Measurements from ENCODE around the gene BRAT1. TPM values are rescaled to one million over a fixed set of nuclear protein-coding genes. Genes with fewer than 3 reads are reported as not detected.

BRAT1 gene
- total RNA-seq, 1 experiment from 2014 or later, result 53.9 TPM

DNA sequence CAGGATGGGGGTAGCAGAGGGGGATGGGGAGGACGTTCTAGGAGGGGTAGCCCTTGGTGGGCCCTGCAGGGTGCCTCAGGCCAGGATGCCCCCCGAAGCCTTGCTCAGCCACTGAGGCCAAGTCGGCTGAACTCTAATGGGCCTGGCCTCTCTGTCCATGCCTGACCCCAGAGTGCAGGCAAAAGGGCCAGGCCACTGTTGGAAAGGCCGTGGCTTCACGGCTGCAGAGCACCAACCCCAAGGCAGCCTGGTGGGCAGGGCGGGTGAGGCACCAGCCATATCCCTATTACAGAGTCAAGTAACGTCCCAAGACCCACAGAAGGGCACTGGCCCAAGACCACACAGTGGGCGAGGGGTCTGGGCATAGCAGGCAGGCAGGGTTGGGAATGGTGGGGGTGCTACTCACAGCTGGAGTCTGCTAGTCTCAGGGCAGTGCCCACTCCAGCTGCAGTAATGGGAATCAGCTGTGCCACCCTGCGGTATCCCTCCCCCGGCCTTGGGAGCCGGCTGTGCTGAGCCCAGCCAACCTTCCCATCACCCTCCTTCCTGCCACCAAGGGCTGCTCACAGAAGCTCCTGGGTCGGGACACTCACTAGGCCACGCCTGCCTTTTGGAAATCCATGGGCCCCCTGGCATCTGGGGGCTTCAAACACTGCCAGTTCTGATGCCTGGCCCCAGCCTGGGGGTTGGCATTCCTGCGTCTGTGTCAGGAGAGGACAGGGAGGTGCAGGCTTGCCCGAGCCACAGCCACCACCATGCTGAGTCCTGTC, 39.7 kb downstream of the BRAT1 start:
- TF ChIP-seq CTCF (conservative IDR thresholded peaks at IDR 0.05), result no peak
- TF ChIP-seq EZH2 (IDR thresholded peaks at IDR 0.05; ENCODE audit: low read depth), result no peak
- Histone ChIP-seq H2AFZ (no peak overlapping the region), H3K79me2 (ENCODE audit: low read depth) (peaks cover 2% of the 10 kb centered on the region; the same call in 1 of the 2 replicates), H3K9me3 (ENCODE audit: insufficient read depth, low read depth) (no peaks in the 10 kb centered on the region), H4K20me1 (ENCODE audit: insufficient read depth) (no peaks in the 10 kb centered on the region), H3K4me1 (replicated peaks; ENCODE audit: insufficient read depth) (peaks cover 21% of the 10 kb centered on the region), H3K27ac (no peak overlapping the region), H3K9me2 (ENCODE audit: insufficient read depth) (no peaks in the 10 kb centered on the region), H3K36me3 (ENCODE audit: low read depth) (no peaks in the 10 kb centered on the region), H3F3A (ENCODE audit: insufficient read depth, low read depth) (peaks cover 3% of the 10 kb centered on the region; the same call in 1 of the 2 replicates), H3K27me3 (ENCODE audit: insufficient read depth, low read depth) (peaks cover 9% of the 10 kb centered on the region; the same call in 1 of the 2 replicates), H3K4me2 (no peak overlapping the region), H3K4me3 (no peak overlapping the region)
- BruUV-seq (replicated peaks), result no TSS peak
- no peak for DNase-seq
- ChIA-PET CTCF (no interaction called here), POLR2A (ENCODE audit: unreplicated experiment) (no interaction called here)
- intact Hi-C loops (cut with micrococcal nuclease; ENCODE audit: unreplicated experiment), result no loop called here

DNA sequence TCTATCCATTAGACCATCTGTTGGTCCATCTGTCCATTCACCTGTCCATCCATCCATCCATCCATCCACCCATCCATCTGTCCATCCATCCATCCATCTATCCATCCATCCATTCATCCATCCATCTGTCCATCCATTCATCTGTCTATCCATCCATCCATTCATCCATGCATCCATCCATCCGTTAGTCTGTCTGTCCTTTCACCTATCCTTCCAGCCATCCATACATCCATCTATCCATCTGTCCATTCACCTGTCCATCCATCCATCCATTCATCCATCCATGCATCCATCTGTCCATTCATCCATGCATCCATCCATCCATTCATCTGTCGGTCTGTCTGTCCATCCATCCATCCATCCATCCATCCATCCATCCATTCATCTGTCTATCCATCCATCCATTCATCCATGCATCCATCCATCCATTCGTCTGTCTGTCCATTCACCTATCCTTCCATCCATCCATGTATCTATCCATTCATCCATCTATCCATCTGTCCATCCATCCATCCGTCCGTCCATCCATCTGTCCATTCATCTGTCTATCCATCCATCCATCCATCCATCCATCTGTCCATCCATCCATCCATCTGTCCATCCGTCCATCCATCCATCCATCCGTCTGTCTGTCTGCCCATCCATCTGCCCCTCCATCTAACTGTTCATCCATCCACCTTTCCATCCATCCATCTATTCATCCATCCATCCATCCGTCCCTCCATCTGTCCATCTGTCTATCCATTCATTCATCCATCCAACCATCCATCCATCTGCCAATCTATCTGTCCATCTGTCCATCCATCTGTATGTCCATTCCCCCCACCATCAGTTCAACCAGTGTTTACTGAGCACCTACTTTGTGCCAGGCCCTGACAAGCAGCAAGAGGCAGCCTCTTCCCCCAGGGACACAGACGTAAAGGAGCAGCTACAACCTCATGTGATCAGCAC, 40.6 kb downstream of the BRAT1 start:
- CTCF ChIA-PET, result no interaction called here
- Histone ChIP-seq H3K4me1 (replicated peaks; ENCODE audit: insufficient read depth) (peaks cover 15% of the 10 kb centered on the region), H3K79me2 (ENCODE audit: low read depth) (no peaks in the 10 kb centered on the region), H4K20me1 (ENCODE audit: insufficient read depth) (no peaks in the 10 kb centered on the region), H3K27ac (no peak overlapping the region), H3K27me3 (ENCODE audit: insufficient read depth, low read depth) (peaks cover 9% of the 10 kb centered on the region; the same call in 1 of the 2 replicates), H2AFZ (no peak overlapping the region), H3K36me3 (ENCODE audit: low read depth) (no peaks in the 10 kb centered on the region), H3K9me3 (ENCODE audit: insufficient read depth, low read depth) (no peaks in the 10 kb centered on the region), H3K4me3 (no peak overlapping the region), H3K4me2 (no peak overlapping the region), H3F3A (ENCODE audit: insufficient read depth, low read depth) (0 out of 2 replicates have a peak, but pooled peaks cover 3% of the 10 kb centered on the region), H3K9me2 (ENCODE audit: insufficient read depth) (no peaks in the 10 kb centered on the region)
- POLR2A ChIA-PET (ENCODE audit: unreplicated experiment), result no interaction called here
- DNase-seq, result no peak
- intact Hi-C loops (cut with micrococcal nuclease; ENCODE audit: unreplicated experiment), result no loop called here
- TF ChIP-seq EZH2 (IDR thresholded peaks at IDR 0.05; ENCODE audit: low read depth), result no peak
- no peak for TF ChIP-seq CTCF (conservative IDR thresholded peaks at IDR 0.05)
- no TSS peak for BruUV-seq (replicated peaks)

GRCh38 chr7:2513702-2514101, 41.6 kb downstream of the BRAT1 start:
- H3K9me3 ChIP-seq (ENCODE audit: insufficient read depth, low read depth), result no peaks in the 10 kb centered on the region
- H3K4me1 ChIP-seq (replicated peaks; ENCODE audit: insufficient read depth), result peaks cover 21% of the 10 kb centered on the region
- no peaks in the 10 kb centered on the region for H3K79me2 ChIP-seq (ENCODE audit: low read depth)
- H4K20me1 ChIP-seq (ENCODE audit: insufficient read depth), result no peaks in the 10 kb centered on the region
- H3F3A ChIP-seq (ENCODE audit: insufficient read depth, low read depth), result peaks cover 13% of the 10 kb centered on the region
- H3K27ac ChIP-seq, result no peak overlapping the region
- BruUV-seq (replicated peaks), result no TSS peak
- ChIA-PET CTCF (no interaction called here), POLR2A (ENCODE audit: unreplicated experiment) (no interaction called here)
- no peak for DNase-seq
- no peak overlapping the region for H2AFZ ChIP-seq
- intact Hi-C loops (cut with micrococcal nuclease; ENCODE audit: unreplicated experiment), result no loop called here
- H3K27me3 ChIP-seq (ENCODE audit: insufficient read depth, low read depth), result peaks cover 9% of the 10 kb centered on the region; the same call in 1 of the 2 replicates
- no peaks in the 10 kb centered on the region for H3K9me2 ChIP-seq (ENCODE audit: insufficient read depth)
- no peaks in the 10 kb centered on the region for H3K36me3 ChIP-seq (ENCODE audit: low read depth)
- no peak overlapping the region for H3K4me2 ChIP-seq
- H3K4me3 ChIP-seq, result no peak overlapping the region
- TF ChIP-seq CTCF (conservative IDR thresholded peaks at IDR 0.05) (no peak), EZH2 (IDR thresholded peaks at IDR 0.05; ENCODE audit: low read depth) (no peak)
